Naive thymus-derived CD8-positive, alpha-beta T cell (primary cell): ENCODE measurements around the gene BMP4. TPM values are rescaled to one million over a fixed set of nuclear protein-coding genes. Genes with fewer than 3 reads are reported as not detected.
A peak's percentile ranks its signal among the peaks of the same experiment; 100 is the strongest.

Experiments used
- ATAC-seq, 2 donors: fragments of 150-1000 bp; cut with Tn5 transposase in 1 of 2; sonication (Bioruptor Pico), chemical (Tn5 transposase) in 1 of 2; 1 replicate in 1 of 2; 2 replicates in 1 of 2; pipeline ENCODE4 v1.10.0; 2021; ENCODE audit warnings: mild to moderate bottlenecking in 2 of 2, moderate library complexity in 2 of 2
- POLR2A ChIA-PET: fragments of 350-600 bp; sonication (Branson Sonifier 250); formaldehyde crosslinking; loops from one replicate; lab custom pipeline; 2021; ENCODE audit warnings: antibody characterized with exemption; lab: Charles Lee
- DNase-seq, 10 donors: peaks; one replicate each; pipeline versions ENCODE4 v3.0.0 to v3.0.0-alpha.2; 2020 to 2022
- H3K27ac Mint-ChIP-seq, 10 donors: one replicate each; pipeline ENCODE4 v1.8.0; 2020 to 2022; ENCODE audit warnings: mild to moderate bottlenecking in 10 of 10, mixed read lengths in 10 of 10, moderate library complexity in 4 of 10, inconsistent platforms in 1 of 10
- H3K27me3 Mint-ChIP-seq, 5 donors: one replicate each; pipeline ENCODE4 v1.8.0; 2021 to 2022; ENCODE audit warnings: mixed read lengths in 5 of 5
- H3K36me3 Mint-ChIP-seq, 3 donors: one replicate each; pipeline ENCODE4 v1.8.0; 2020 to 2022; ENCODE audit warnings: mixed read lengths in 3 of 3, mild to moderate bottlenecking in 2 of 3, inconsistent platforms in 1 of 3
- H3K4me1 Mint-ChIP-seq, 4 donors: one replicate each; pipeline ENCODE4 v1.8.0; 2021 to 2022; ENCODE audit warnings: mixed read lengths in 4 of 4
- H3K4me3 Mint-ChIP-seq, 10 donors: one replicate each; pipeline ENCODE4 v1.8.0; 2020 to 2022; ENCODE audit warnings: mild to moderate bottlenecking in 10 of 10, mixed read lengths in 10 of 10, moderate library complexity in 6 of 10, inconsistent platforms in 1 of 10
- H3K9me3 Mint-ChIP-seq, 9 donors: one replicate each; pipeline ENCODE4 v1.8.0; 2020 to 2022; ENCODE audit warnings: mixed read lengths in 9 of 9, mild to moderate bottlenecking in 3 of 9, inconsistent platforms in 1 of 9, moderate library complexity in 1 of 9
- polyA plus RNA-seq, 3 donors: library from polyadenylated mRNA; unstranded; fragments of 300-500 nt; fragmentation: Illumina TruSeq; gene quantifications; one replicate each; pipeline ENCODE4 v1.2.3, GENCODE V29; 2021
- total RNA-seq, 8 experiments: library from RNA in 2 of 8; stranded (reverse) in 2 of 8; gene quantifications; one replicate each; pipeline ENCODE4 v1.2.3 and lab custom pipeline; 2021 to 2026

Gene BMP4
- total and polyA plus RNA-seq, 5 experiments from 2014 or later = 0.44 to 0.62 TPM; not detected in 3

DNA sequence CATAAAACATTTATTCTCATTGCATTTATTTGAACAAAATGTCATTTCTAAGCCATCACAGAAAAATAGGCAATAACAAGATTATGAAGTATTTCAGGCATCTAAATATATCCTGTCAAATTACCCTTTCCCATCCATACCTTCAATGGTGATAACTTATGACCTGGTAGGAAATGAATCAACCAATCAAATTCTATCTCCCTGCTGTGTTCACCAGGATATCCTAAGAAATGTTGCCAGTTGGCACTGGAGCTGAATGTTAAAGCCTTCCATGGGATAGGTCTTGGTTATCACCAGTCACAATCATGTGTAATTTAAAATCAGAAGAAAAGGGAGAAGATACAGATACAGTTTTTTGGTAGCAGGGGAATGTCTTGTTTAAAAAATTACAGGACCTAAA, 23.7 kb downstream of the BMP4 start:
- Mint-ChIP-seq H3K36me3 (no peaks in the 10 kb centered on the region), H3K27ac (no peak overlapping the region), H3K27me3 (peaks cover 0 to 6% (median 3%) of the 10 kb centered on the region in 5 donors), H3K4me1 (no peaks in the 10 kb centered on the region), H3K9me3 (no peaks in the 10 kb centered on the region), H3K4me3 (no peak overlapping the region)
- POLR2A ChIA-PET = no interaction called here
- DNase-seq (no peak), ATAC-seq (no peak)

DNA sequence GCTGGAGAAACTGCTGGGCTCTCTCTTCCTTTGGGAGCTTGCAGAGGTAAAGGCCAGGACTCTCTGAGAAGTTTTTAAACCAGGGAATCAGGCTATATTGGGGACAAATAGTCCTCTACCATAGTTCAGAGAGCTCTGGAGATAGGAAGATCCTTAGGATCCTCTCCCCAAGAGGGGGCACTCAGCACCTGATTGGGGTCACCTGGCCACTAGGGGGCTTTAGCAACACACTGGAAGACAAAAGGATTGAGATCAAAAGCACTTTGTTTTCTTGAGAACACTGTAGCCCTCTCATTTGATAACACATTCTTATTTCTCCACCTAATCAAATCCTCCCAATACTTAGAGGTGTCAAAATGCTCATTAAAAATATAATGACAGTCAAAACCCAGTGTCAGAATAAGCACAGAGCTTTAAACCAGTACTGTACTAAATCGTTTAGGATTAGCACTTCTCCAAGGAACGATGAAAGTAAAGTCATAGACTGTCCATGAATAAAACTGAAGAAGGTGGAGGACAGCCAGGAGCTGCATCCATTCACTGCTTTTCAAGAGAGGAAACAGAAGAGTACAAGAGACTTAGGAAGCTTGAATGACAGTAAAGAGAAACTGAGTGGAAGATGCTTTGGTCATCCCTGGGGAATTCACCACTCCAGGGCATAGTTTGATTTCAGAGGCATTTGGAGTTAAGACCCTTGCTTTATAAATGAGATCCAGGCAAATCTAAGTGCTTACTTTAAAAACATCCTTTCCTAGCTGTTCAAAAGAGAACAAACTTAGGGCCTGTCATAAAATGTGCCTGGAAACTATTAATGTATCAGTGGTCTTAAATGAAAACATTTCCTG, 26.5 kb downstream of the BMP4 start:
- DNase-seq (peak in 5 of 10 donors; percentile 6 to 69 (median 22)), ATAC-seq (no peak)
- POLR2A ChIA-PET = no interaction called here
- Mint-ChIP-seq H3K9me3 (no peaks in the 10 kb centered on the region), H3K4me1 (no peaks in the 10 kb centered on the region), H3K27me3 (peaks cover 11 to 30% (median 14%) of the 10 kb centered on the region in 5 donors), H3K27ac (no peak overlapping the region), H3K36me3 (no peaks in the 10 kb centered on the region), H3K4me3 (no peak overlapping the region)

DNA sequence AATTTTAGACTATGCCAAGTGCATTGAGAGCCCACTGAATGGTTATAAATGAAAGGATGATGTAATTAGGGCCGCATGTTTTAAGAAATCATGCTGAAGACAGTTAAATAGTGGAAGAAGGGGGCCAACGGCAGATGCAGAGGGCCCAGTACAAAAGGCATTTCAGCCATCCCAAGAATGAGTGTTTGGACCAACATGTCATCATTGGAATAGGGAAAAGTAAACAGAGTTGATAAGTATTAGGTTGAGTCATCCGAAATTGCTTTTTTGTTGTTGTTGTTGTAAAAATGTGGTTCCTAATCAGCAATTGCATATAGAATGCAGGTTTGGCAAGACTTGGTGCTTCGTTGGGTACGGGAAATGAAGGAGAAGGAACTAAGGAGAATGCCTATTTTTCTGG, 29.5 kb downstream of the BMP4 start:
- H3K36me3 Mint-ChIP-seq = no peaks in the 10 kb centered on the region
- H3K4me1 Mint-ChIP-seq = peaks cover 0 to 6% (median 0%) of the 10 kb centered on the region in 4 donors
- ATAC-seq = no peak
- POLR2A ChIA-PET = no interaction called here
- DNase-seq = no peak
- peaks cover 15 to 49% (median 18%) of the 10 kb centered on the region in 5 donors for H3K27me3 Mint-ChIP-seq
- H3K27ac Mint-ChIP-seq = no peak overlapping the region
- peaks cover 0 to 2% (median 0%) of the 10 kb centered on the region in 9 donors for H3K9me3 Mint-ChIP-seq
- no peak overlapping the region for H3K4me3 Mint-ChIP-seq

DNA sequence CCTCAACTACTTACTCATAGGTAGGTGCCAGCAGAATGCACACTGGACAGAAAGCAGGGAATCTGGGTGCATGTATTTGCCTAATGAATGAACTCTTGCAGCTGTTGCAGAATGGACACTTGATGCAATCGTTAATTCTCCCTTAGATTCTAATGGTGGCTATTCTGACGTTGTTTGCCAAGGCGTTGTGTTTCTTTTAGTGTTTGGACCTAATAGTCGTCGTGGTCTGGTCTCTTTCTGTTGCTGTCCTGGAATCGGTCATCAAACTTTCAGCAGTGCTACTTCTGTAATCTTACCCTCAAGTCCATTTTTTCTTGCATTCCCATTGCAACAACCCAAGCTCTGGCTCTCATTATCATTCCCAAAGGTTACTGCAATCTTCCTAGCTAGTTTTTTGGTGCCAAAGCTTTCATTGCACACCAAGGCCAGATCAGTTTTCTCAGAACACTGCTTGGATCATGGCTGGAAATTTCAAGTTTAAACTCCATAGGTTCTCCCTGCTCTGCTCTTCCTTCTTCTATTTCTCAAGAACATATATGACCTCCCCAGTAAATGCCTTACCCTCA, 31.3 kb downstream of the BMP4 start:
- POLR2A ChIA-PET = no interaction called here
- Mint-ChIP-seq H3K4me1 (peaks cover 0 to 6% (median 0%) of the 10 kb centered on the region in 4 donors), H3K9me3 (peaks cover 0 to 2% (median 0%) of the 10 kb centered on the region in 9 donors), H3K27me3 (peaks cover 15 to 53% (median 18%) of the 10 kb centered on the region in 5 donors), H3K4me3 (no peak overlapping the region), H3K36me3 (no peaks in the 10 kb centered on the region), H3K27ac (no peak overlapping the region)
- no peak for ATAC-seq
- DNase-seq = no peak

DNA sequence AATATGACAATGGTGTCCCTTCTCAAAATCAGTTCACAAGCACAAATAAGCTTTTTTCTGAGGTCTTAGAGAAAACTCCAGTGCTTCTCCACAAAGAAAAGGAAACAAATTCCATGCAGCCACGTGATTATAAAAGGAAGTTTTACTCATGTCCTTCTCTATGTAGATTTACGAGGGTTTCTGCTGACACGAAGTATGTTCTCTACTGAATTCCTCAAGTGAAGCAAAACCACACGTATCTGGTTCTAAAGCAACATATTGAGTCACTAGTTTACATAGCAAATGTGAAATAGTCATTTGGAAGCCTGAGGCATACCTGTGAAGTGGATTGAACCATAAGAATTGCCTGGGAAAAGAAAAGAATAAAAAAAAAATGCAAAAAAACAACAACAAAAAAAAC, 31.9 kb downstream of the BMP4 start:
- H3K4me3 Mint-ChIP-seq = no peak overlapping the region
- ATAC-seq = no peak

DNA sequence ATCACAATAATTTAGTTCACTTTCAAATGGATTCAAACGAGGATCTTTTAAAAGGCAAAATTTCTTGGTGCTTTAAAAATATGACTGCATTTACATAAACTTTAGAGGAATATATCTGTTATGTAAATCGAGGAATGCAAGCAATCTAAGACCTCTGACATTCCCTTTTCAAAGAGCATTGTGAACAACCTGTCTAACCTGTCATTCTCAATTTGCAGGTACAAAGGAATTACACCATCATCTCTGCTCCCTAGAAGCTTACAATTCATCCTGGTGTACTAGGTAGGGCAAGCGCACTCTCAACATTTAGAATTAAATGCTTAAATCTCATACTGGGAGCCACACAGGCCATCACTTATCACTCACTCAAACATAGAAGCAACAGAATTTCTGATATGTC, 35.6 kb downstream of the BMP4 start:
- H3K27ac Mint-ChIP-seq = no peak overlapping the region
- no peak overlapping the region for H3K4me3 Mint-ChIP-seq
- ATAC-seq (no peak), DNase-seq (no peak)
- POLR2A ChIA-PET = no interaction called here
- peaks cover 0 to 6% (median 0%) of the 10 kb centered on the region in 4 donors for H3K4me1 Mint-ChIP-seq
- peaks cover 0 to 9% (median 0%) of the 10 kb centered on the region in 9 donors for H3K9me3 Mint-ChIP-seq
- peaks cover 12 to 48% (median 14%) of the 10 kb centered on the region in 5 donors for H3K27me3 Mint-ChIP-seq
- H3K36me3 Mint-ChIP-seq = no peaks in the 10 kb centered on the region

More for the DNA sequence above, 31.9 kb downstream of the BMP4 start:
- POLR2A ChIA-PET = no interaction called here
- Mint-ChIP-seq H3K27me3 (peaks cover 15 to 55% (median 18%) of the 10 kb centered on the region in 5 donors), H3K9me3 (peaks cover 0 to 2% (median 0%) of the 10 kb centered on the region in 9 donors), H3K4me1 (peaks cover 0 to 6% (median 0%) of the 10 kb centered on the region in 4 donors), H3K27ac (no peak overlapping the region), H3K36me3 (no peaks in the 10 kb centered on the region)
- DNase-seq = no peak

DNA sequence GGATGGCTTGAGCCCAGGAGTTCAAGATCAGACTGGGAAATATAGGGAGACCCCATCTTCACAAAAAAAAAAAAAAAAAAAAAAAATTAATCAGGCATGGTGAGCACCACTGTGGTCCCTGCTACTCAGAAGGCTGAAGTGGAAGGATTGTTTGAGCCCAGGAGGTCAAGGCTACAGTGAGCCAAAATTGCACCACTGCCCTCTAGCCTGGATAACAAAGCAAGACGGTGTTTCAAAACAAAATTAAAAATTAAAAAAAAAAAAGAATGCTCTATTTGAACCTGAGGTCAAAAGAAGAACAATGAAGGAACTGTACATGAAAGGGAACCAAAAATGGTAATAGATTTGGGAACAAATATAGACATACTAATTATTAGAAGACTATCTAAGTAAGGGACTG, 40.4 kb downstream of the BMP4 start:
- Mint-ChIP-seq H3K36me3 (peaks cover 0 to 5% (median 0%) of the 10 kb centered on the region in 3 donors), H3K9me3 (peaks cover 1 to 10% (median 9%) of the 10 kb centered on the region in 9 donors), H3K4me3 (no peak overlapping the region), H3K27me3 (peaks cover 5 to 25% (median 6%) of the 10 kb centered on the region in 5 donors), H3K27ac (no peak overlapping the region), H3K4me1 (no peaks in the 10 kb centered on the region)
- DNase-seq = no peak
- POLR2A ChIA-PET = no interaction called here
- ATAC-seq = no peak

DNA sequence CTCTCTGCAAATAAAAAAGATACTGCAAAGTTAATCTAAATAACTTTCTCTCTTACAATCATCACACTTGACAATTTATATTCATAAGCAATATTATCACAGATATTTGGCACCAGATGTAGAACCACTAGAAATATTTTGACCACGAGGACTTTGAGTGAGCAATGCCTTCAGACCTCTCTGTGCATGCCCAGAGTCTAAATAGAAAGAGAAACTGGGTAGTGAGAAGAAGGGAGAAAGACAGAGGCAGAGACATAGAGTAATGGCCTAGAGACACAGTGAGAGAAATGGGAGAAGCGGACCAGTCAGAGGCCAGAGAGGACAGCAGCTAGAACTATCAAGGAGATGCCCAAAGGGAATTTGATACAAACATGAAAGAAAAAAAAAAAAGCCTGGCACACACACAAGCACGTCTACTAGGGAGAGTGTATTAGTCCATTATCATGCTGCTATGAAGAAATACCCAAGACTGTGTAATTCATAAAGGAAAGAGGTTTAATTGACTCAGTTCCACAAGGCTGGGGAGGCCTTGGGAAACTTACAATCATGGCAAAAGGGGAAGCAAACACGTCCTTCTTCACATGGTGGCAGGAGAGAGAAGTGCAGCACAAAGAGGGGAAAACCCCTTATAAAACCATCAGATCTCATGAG, 41.1 kb downstream of the BMP4 start:
- H3K27me3 Mint-ChIP-seq = peaks cover 5 to 25% (median 6%) of the 10 kb centered on the region in 5 donors
- peaks cover 0 to 5% (median 0%) of the 10 kb centered on the region in 3 donors for H3K36me3 Mint-ChIP-seq
- H3K4me1 Mint-ChIP-seq = no peaks in the 10 kb centered on the region
- peaks cover 1 to 11% (median 9%) of the 10 kb centered on the region in 9 donors for H3K9me3 Mint-ChIP-seq
- POLR2A ChIA-PET = no interaction called here
- ATAC-seq (no peak), DNase-seq (no peak)
- no peak overlapping the region for H3K27ac Mint-ChIP-seq
- no peak overlapping the region for H3K4me3 Mint-ChIP-seq

DNA sequence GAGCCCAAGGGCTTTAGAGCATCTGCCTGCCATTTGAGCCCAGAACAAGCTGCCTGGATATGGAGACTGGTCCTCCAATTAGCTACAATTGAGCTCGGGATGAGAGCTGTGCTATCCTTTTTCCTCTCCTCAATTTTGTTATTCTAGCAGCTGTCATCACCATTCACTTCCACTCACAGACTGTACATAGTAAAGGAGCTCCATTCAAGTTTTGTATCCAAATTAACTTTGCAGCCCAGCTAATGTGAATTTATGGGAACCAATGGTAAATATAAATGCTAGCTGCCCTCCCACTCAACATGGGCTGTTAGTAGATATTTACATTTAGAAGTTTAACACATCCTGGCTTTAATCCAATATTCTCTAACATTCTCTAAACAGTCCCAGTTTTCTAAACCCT, 44.6 kb downstream of the BMP4 start:
- Mint-ChIP-seq H3K4me3 (no peak overlapping the region), H3K36me3 (peaks cover 0 to 5% (median 0%) of the 10 kb centered on the region in 3 donors), H3K27me3 (peaks cover 2 to 10% (median 3%) of the 10 kb centered on the region in 5 donors), H3K27ac (no peak overlapping the region), H3K9me3 (peaks cover 1 to 14% (median 8%) of the 10 kb centered on the region in 9 donors), H3K4me1 (peaks cover 0 to 2% (median 0%) of the 10 kb centered on the region in 4 donors)
- POLR2A ChIA-PET = no interaction called here
- DNase-seq = no peak
- ATAC-seq = no peak

DNA sequence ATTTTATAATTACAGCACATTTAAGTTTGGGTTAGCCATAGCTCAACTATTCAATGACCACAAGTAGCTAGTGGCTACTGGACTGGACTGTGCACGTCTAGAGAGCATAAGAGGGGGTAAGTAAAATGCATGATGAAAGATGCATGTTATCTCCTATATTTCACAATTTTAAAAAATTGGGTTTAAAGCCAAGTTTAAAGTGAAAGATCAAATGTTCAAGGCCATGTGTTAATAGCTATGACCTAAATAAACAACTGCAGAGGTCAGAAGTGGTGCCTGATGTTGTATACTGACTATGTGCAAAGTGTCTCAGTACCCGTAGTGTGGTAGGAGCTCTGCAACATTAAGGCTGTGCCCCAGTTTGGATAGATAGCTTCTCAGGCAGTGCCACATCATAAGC, 48.2 kb downstream of the BMP4 start:
- no peak overlapping the region for H3K4me3 Mint-ChIP-seq
- ATAC-seq (no peak), DNase-seq (no peak)
- peaks cover 0 to 2% (median 0%) of the 10 kb centered on the region in 4 donors for H3K4me1 Mint-ChIP-seq
- no peaks in the 10 kb centered on the region for H3K27me3 Mint-ChIP-seq
- no peak overlapping the region for H3K27ac Mint-ChIP-seq
- peaks cover 5 to 27% (median 11%) of the 10 kb centered on the region in 9 donors for H3K9me3 Mint-ChIP-seq
- POLR2A ChIA-PET = no interaction called here
- peaks cover 0 to 10% (median 0%) of the 10 kb centered on the region in 3 donors for H3K36me3 Mint-ChIP-seq

DNA sequence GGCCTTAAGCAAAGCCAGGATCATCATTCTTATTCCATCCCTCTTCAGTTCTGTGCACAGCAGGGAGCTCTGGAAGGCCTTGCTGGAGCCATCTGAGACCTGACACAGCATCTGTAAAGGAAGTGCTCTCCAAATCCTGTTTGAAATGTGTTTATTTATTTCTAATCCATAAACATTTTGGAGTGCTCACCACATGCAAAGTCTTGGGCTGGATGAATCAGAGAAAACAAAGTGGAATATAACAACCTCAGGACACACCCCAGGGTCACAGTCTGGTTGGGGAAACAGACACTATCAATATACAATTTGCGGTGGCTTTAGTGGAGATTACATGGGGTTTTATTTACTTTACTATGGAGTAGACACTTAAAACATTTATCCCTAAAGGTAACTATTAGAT, 54.3 kb downstream of the BMP4 start:
- H3K4me1 Mint-ChIP-seq = no peaks in the 10 kb centered on the region
- H3K9me3 Mint-ChIP-seq = peaks cover 5 to 18% (median 11%) of the 10 kb centered on the region in 9 donors
- no peak overlapping the region for H3K4me3 Mint-ChIP-seq
- no peak overlapping the region for H3K27ac Mint-ChIP-seq
- H3K36me3 Mint-ChIP-seq = peaks cover 0 to 5% (median 0%) of the 10 kb centered on the region in 3 donors
- POLR2A ChIA-PET = no interaction called here
- DNase-seq (no peak), ATAC-seq (no peak)
- H3K27me3 Mint-ChIP-seq = peaks cover 0 to 30% (median 5%) of the 10 kb centered on the region in 5 donors

DNA sequence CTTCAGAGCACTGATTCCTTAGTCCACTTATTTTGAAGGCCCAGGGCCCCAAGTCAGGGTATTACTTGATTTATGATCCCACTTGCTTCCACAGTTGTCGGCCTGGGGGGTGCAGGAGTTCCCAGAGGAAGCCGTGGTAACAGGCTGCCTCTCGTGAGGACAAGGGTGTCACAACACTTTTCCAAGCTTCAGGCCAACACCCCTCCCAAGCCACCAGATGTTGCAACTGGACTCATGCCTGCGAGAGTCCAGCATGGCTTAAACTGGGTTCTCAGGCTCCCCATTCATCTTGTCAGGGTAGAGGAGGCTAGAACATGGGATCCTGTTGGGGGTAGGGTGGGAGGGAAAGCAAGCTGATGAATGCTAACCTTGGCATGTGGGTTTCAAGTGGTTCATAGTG, 56.1 kb downstream of the BMP4 start:
- Mint-ChIP-seq H3K27me3 (peaks cover 3 to 48% (median 13%) of the 10 kb centered on the region in 5 donors), H3K36me3 (peaks cover 0 to 5% (median 0%) of the 10 kb centered on the region in 3 donors), H3K4me3 (no peak overlapping the region), H3K4me1 (no peaks in the 10 kb centered on the region), H3K27ac (no peak overlapping the region), H3K9me3 (peaks cover 3 to 10% (median 5%) of the 10 kb centered on the region in 9 donors)
- DNase-seq (no peak), ATAC-seq (no peak)
- POLR2A ChIA-PET = no interaction called here
